Stimulated activated naive CD4-positive, alpha-beta T cell (primary cell): ENCODE data around the gene ATAD2B.

Source experiments
- DNase-seq, 6 experiments: peaks; one replicate each; lab custom pipeline; 2025; lab: John Stamatoyannopoulos, UW

ATAD2B gene

GRCh38 chr2:23700627-23701026, 226.3 kb downstream of the ATAD2B start:
- DNase-seq = no peak

- no peak for DNase-seq
These were observed 227.4 kb downstream of the ATAD2B start for GRCh38 chr2:23699580-23699925.

- no peak for DNase-seq
These were observed 228.0 kb downstream of the ATAD2B start for GRCh38 chr2:23698721-23699579.
